Mesothelial cell of epicardium (in vitro differentiated cells): Measurements from ENCODE around the gene LAMB2. TPM values are rescaled to one million over a fixed set of nuclear protein-coding genes. Genes with fewer than 3 reads are reported as not detected.

Experiments used
- DNase-seq, 2 experiments: peaks; one replicate each; pipeline ENCODE4 v3.0.0; 2021; ENCODE audit warnings: low spot score in 2 of 2; ENCODE audit not compliant: unreplicated experiment in 2 of 2
- H3K27ac Mint-ChIP-seq: 2 replicates; pipeline ENCODE4 v1.8.0; 2021; ENCODE audit warnings: mixed read lengths
- H3K27me3 Mint-ChIP-seq: 2 replicates; pipeline ENCODE4 v1.8.0; 2021; ENCODE audit warnings: low read depth, mixed read lengths
- H3K36me3 Mint-ChIP-seq: 2 replicates; pipeline ENCODE4 v1.8.0; 2021; ENCODE audit warnings: mixed read lengths
- H3K4me1 Mint-ChIP-seq: 2 replicates; pipeline ENCODE4 v1.8.0; 2021; ENCODE audit warnings: mixed read lengths
- H3K4me3 Mint-ChIP-seq: 2 replicates; pipeline ENCODE4 v1.8.0; 2021; ENCODE audit warnings: mild to moderate bottlenecking, moderate library complexity, mixed read lengths
- H3K9me3 Mint-ChIP-seq: 2 replicates; pipeline ENCODE4 v1.8.0; 2021; ENCODE audit warnings: mixed read lengths
- total RNA-seq: library from RNA; stranded (reverse); gene quantifications from 3 replicates; pipeline ENCODE4 v1.2.1, GENCODE V29; 2021
- TF ChIP-seq, protein P1 (sequence below): fragments of 200-600 bp; sonication (generic); IDR thresholded peaks from one replicate; pipeline ENCODE4 v1.5.0; 2021; ENCODE audit warnings: antibody characterized with exemption; ENCODE audit not compliant: unreplicated experiment

LAMB2 gene
- total RNA-seq, 1 donor from 2014 or later: 359 TPM

DNA sequence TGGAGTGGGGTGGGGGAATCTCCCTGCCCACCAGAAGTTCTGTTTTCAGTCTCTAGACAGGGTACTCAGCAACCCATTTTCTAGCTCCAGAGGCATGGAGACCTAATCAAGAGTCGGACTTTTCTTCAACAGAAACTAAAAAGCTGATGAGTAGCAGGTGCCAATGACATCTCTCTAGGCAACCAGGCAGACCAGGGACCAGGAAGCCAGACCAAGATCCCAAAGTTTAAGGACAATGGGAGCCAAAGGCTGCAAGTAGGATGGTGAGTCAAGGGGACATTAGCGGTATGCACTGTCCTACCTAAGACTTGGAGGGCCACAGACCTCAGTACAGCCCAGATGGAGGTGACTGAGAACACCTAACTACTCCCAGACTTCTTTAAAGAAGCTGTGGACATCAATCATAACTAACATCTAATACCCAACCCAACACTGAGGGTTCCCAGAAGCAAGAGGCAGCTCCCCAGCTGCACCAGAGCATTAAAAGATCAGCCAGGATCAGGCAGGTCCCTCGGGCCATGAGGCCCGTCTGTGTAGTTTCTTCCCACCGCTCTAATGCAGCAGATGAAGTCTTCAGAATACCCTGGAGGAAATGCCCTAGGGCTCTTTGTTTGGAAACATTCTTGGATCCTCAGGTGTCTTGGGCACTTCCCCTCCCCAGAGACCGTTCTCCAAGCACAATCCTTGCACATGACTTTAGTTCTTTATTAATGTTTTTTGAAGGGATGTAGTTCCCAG is 32.3 kb upstream of the LAMB2 start:
- DNase-seq: no peak
- Mint-ChIP-seq H3K27me3 (peaks cover 6% of the 10 kb centered on the region), H3K4me1 (peaks cover 15% of the 10 kb centered on the region), H3K9me3 (no peaks in the 10 kb centered on the region), H3K36me3 (peaks cover 10% of the 10 kb centered on the region), H3K27ac (peak overlapping the region; percentile 95), H3K4me3 (peak overlapping the region; percentile 93)
- TF ChIP-seq, protein P1, sequence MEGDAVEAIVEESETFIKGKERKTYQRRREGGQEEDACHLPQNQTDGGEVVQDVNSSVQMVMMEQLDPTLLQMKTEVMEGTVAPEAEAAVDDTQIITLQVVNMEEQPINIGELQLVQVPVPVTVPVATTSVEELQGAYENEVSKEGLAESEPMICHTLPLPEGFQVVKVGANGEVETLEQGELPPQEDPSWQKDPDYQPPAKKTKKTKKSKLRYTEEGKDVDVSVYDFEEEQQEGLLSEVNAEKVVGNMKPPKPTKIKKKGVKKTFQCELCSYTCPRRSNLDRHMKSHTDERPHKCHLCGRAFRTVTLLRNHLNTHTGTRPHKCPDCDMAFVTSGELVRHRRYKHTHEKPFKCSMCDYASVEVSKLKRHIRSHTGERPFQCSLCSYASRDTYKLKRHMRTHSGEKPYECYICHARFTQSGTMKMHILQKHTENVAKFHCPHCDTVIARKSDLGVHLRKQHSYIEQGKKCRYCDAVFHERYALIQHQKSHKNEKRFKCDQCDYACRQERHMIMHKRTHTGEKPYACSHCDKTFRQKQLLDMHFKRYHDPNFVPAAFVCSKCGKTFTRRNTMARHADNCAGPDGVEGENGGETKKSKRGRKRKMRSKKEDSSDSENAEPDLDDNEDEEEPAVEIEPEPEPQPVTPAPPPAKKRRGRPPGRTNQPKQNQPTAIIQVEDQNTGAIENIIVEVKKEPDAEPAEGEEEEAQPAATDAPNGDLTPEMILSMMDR: no peak

DNA sequence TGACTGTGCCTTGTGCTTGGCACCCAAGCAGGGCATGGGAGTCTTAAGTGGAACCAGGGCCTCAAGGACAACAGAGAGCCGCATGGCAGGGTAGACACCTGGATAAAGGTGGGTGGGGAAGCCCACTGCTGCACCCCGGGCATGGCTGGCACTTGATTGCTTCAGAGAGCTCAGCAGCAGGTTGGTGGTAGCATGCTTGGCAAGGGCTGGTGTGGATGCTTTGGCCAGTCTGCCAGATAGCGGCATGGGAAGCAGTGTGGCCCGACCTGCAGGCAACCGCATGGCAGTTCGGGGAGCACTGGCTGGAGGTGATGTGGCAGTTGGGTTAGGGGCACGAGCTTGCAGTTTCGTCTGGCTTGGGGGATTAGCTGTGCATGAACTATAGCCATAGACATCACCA is 30.8 kb upstream of the LAMB2 start:
- Mint-ChIP-seq H3K27me3 (peaks cover 6% of the 10 kb centered on the region), H3K4me3 (no peak overlapping the region), H3K9me3 (no peaks in the 10 kb centered on the region), H3K4me1 (peaks cover 15% of the 10 kb centered on the region), H3K27ac (no peak overlapping the region), H3K36me3 (peaks cover 14% of the 10 kb centered on the region)
- DNase-seq: no peak
- TF ChIP-seq, protein P1: no peak

DNA sequence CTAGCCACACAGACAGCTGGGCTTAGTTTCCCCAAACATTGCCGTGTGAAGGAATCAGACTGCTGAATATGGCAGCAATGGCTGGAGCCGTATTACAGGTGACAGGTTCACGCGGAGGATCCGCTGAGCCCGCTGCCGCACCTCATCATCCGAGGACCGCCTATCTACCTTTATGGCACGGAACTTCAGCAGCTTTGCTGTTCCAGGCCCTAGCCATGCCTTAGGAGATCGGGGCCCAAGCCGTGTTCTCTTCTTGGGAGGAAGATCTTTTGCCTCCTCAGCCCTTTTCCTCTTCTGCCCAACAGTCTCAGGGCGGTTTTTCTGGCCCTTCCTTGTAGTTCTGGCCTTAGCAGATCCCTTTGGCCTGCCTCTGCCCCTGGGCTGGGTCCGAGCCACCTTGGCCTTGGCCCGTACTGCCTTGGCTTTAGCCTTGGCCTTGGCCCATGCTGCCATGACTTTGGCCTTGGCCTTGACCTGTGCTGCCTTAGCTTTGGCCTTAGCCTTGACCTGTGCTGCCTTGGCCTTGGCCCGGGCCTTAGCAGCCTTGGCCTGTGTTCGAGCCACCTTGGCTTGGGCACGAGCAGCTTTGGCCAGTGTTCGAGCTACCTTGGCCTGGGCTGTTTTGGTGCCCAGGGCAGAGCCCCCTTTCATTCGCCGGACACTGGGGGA is 30.0 kb upstream of the LAMB2 start:
- Mint-ChIP-seq H3K9me3 (no peaks in the 10 kb centered on the region), H3K27me3 (peaks cover 6% of the 10 kb centered on the region), H3K4me1 (peaks cover 15% of the 10 kb centered on the region), H3K27ac (no peak overlapping the region), H3K36me3 (peaks cover 14% of the 10 kb centered on the region), H3K4me3 (no peak overlapping the region)
- TF ChIP-seq, protein P1: no peak
- no peak for DNase-seq

DNA sequence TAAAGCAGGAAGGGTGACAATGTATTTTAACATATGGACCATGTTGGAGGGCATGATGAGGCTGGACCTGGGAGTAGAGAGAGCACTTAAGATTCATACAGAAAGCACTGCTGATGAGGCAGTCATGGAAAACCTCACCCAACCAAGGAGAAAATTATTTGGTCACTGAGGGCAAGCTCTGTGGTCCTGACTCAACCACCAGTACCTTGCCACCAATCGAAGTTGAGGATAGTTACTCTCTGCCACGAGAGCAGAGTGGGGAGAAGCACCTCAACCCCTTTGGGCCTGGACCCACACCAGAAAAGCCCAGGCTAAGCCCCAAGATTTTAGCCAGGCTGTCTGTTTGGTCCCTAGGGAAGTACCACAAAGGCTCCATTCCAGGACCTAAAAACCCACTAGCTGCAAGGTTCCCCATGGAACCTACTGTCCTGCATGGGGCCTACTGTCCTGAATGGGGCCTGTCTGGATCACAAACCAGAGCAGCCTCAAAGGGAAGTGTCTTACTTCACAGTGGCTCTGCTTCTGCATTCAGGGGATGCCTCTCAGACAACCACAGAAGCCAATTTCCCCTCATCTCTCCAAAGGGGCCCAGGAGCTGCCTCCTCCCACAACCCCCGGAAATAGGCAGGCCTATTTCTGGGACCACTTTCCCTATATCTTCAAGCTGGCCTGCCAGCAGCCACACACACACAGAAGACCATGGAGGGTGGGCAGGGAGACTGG is 29.1 kb upstream of the LAMB2 start:
- Mint-ChIP-seq H3K27ac (no peak overlapping the region), H3K4me3 (no peak overlapping the region), H3K9me3 (no peaks in the 10 kb centered on the region), H3K4me1 (peaks cover 15% of the 10 kb centered on the region), H3K27me3 (no peaks in the 10 kb centered on the region), H3K36me3 (peaks cover 14% of the 10 kb centered on the region)
- no peak for DNase-seq
- TF ChIP-seq, protein P1: no peak

DNA sequence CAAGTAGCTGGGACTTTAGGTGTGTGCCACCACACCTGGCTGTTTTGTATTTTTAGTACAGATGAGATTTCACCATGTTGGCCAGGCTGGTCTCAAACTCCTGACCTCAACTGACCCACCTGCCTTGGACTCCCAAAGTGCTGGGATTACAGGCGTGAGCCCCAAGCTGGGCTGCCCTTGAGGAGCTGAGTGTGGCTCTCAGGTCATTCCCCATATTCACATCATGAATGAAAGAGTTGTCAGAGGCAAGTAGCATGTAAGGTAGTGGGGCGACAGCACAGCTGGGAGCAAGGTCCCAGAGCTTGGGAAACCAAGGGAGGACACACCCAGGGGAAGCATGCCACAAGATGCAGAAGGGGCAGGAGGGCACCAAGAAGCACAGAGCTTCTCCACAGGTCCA is 28.3 kb upstream of the LAMB2 start:
- TF ChIP-seq, protein P1: no peak
- no peak for DNase-seq
- H3K27me3 Mint-ChIP-seq: no peaks in the 10 kb centered on the region
- H3K9me3 Mint-ChIP-seq: no peaks in the 10 kb centered on the region
- H3K4me1 Mint-ChIP-seq: peaks cover 14% of the 10 kb centered on the region
- no peak overlapping the region for H3K4me3 Mint-ChIP-seq
- peaks cover 14% of the 10 kb centered on the region for H3K36me3 Mint-ChIP-seq
- H3K27ac Mint-ChIP-seq: no peak overlapping the region
